Body of pancreas (tissue), 4 donors: Measurements from ENCODE around the gene ADAMTS6. TPM values are rescaled to one million over a fixed set of nuclear protein-coding genes. Genes with fewer than 3 reads are reported as not detected.

ENCODE experiments used
- ATAC-seq: fragments of 150-250 bp; one replicate; pipeline ENCODE4 v1.9.1; 2016
- DNase-seq, 4 donors: peaks; one replicate each; pipeline ENCODE4 v3.0.0-alpha.2; 2019
- H3K27ac ChIP-seq, 4 donors: fragments of 200-600 bp; sonication (generic); 1 replicate in 3 of 4; 2 replicates in 1 of 4; pipeline versions ENCODE4 v1.5.1 to v1.6.1; 2016 to 2019; ENCODE audit warnings: mild to moderate bottlenecking in 1 of 4, mixed read lengths in 1 of 4, moderate library complexity in 1 of 4
- H3K27me3 ChIP-seq, 2 donors: fragments of 200-600 bp; sonication (generic); one replicate each; pipeline ENCODE4 v1.6.0; 2016; ENCODE audit warnings: mild to moderate bottlenecking in 1 of 2
- H3K36me3 ChIP-seq, 2 donors: fragments of 200-600 bp; sonication (generic); replicated peaks in 1 of 2; 2 replicates each; pipeline ENCODE4 v1.5.1; 2016; ENCODE audit warnings: low read depth in 2 of 2; ENCODE audit not compliant: insufficient read depth in 1 of 2
- H3K4me1 ChIP-seq: fragments of 200-600 bp; sonication (generic); one replicate; pipeline ENCODE4 v1.6.0; 2016
- H3K4me3 ChIP-seq, 2 donors: fragments of 200-600 bp; sonication (generic); 1 replicate in 1 of 2; 2 replicates in 1 of 2; pipeline ENCODE4 v1.5.1; 2016 to 2019
- H3K9me3 ChIP-seq, 3 donors: fragments of 200-600 bp; sonication (generic); 1 replicate in 2 of 3; 2 replicates in 1 of 3; pipeline ENCODE4 v1.5.1; 2016
- POLR2A ChIP-seq, 3 donors: fragments of 450-650 bp; IDR thresholded peaks; one replicate each; pipeline ENCODE4 v1.6.1; 2016; ENCODE audit warnings: antibody characterized with exemption in 3 of 3, mild to moderate bottlenecking in 2 of 3
- WGBS, 2 donors: methylation state at CpG; one replicate each; pipeline ENCODE4 v1.1.5; 2017; 5-methylcytosine and 5-hydroxymethylcytosine counted together
- intact Hi-C: fragments of 100-400 bp; cut with DNase I; formaldehyde crosslinking; loops from one replicate; pipeline ENCODE4 v1.15.1; 2023
- total RNA-seq, 2 donors: library from RNA; depleted of rRNA; stranded (reverse); fragments of >200 nt; gene quantifications; one replicate each; pipeline ENCODE4 v1.1.0, GENCODE V29; 2016
- TF ChIP-seq, protein P1 (sequence below), 7 experiments: fragments of 450-650 bp in 4 of 7; fragments of 200-600 bp in 3 of 7; sonication (generic) in 3 of 7; IDR thresholded peaks; one replicate each; pipeline ENCODE4 v1.5.1; 2016 to 2019; ENCODE audit warnings: antibody characterized with exemption in 7 of 7

Gene ADAMTS6
- total RNA-seq, 2 donors from 2014 or later, result 0.78 TPM; not detected in 1

DNA sequence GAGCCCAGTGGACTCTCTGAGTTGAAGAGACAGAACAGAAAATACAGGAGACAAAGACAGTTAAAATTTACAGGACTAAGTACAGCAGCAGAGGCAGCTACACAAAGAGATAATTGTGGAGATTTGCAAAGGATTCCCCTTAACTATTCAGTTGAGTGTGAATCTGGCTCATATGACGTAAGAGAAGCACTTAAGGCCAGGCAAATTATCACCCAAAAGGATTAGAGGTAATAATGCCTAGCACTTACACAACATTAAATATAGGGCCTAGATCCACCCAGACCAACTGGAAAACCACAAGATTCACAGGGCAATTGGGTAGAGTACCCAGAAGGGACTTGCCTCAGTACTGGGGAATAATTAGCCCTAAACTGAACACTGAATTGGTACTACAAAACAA is 41.3 kb downstream of the ADAMTS6 start:
- TF ChIP-seq POLR2A (IDR thresholded peaks at IDR 0.05), result no peak
- TF ChIP-seq, protein P1, sequence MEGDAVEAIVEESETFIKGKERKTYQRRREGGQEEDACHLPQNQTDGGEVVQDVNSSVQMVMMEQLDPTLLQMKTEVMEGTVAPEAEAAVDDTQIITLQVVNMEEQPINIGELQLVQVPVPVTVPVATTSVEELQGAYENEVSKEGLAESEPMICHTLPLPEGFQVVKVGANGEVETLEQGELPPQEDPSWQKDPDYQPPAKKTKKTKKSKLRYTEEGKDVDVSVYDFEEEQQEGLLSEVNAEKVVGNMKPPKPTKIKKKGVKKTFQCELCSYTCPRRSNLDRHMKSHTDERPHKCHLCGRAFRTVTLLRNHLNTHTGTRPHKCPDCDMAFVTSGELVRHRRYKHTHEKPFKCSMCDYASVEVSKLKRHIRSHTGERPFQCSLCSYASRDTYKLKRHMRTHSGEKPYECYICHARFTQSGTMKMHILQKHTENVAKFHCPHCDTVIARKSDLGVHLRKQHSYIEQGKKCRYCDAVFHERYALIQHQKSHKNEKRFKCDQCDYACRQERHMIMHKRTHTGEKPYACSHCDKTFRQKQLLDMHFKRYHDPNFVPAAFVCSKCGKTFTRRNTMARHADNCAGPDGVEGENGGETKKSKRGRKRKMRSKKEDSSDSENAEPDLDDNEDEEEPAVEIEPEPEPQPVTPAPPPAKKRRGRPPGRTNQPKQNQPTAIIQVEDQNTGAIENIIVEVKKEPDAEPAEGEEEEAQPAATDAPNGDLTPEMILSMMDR (IDR thresholded peaks at IDR 0.05), result no peak
- Histone ChIP-seq H3K9me3 (no peaks in the 10 kb centered on the region), H3K36me3 (no peaks in the 10 kb centered on the region), H3K27me3 (no peaks in the 10 kb centered on the region), H3K4me3 (no peak overlapping the region), H3K27ac (no peak overlapping the region), H3K4me1 (no peaks in the 10 kb centered on the region)
- intact Hi-C loops, result no loop called here
- no peak for DNase-seq
- 89% methylated on average over 1 of the region's 1 CpG for WGBS, 2 donors
- ATAC-seq, result no peak

DNA sequence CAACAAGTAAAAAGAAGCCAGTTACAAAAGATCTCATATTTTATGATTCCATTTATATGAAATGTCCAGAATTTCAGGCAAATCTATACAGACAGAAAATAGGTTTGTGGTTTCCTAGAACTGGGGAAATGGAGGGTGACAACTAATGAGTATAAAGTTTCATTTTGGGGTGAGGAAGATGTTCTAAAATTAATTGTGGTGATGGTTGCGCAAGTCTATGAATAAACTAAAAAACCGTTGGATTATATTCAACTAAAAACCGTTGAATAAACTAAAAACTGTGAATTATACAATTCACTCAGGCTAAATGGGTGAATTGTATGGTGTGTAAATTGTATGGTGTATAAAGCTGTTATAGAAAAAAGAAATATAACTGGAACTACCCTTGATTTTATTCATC is 47.6 kb downstream of the ADAMTS6 start:
- Histone ChIP-seq H3K4me1 (no peaks in the 10 kb centered on the region), H3K9me3 (no peaks in the 10 kb centered on the region), H3K27ac (no peak overlapping the region), H3K4me3 (no peak overlapping the region), H3K36me3 (no peaks in the 10 kb centered on the region), H3K27me3 (no peaks in the 10 kb centered on the region)
- DNase-seq (no peak), ATAC-seq (no peak)
- intact Hi-C loops, result no loop called here
- WGBS, 2 donors, result 75 to 83% methylated on average over 3 of the region's 3 CpGs
- TF ChIP-seq, protein P1 (IDR thresholded peaks at IDR 0.05), result no peak
- TF ChIP-seq POLR2A (IDR thresholded peaks at IDR 0.05), result no peak

DNA sequence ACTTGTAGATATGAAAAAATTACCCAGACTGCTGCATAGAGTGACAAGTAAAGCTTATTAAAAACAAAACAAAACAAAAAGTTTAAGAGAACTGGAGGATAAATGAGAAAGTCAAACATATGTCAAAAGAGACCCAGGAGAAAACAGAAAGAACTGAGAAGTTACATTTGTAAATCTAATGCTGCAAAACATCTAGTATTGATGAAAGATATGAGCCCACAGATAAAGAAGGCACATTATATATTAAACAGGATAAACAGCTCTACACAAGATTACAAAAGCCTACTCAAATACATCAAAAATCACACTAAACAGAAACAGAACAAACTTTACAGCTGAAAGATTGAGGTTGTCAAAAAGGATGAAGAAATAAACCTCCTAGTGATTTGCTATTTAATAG is 55.1 kb downstream of the ADAMTS6 start:
- H3K27ac ChIP-seq, result no peak overlapping the region
- intact Hi-C loops, result no loop called here
- no peak overlapping the region for H3K4me3 ChIP-seq
- H3K9me3 ChIP-seq, result no peaks in the 10 kb centered on the region
- H3K4me1 ChIP-seq, result no peaks in the 10 kb centered on the region
- no peaks in the 10 kb centered on the region for H3K36me3 ChIP-seq
- DNase-seq (no peak), ATAC-seq (no peak)
- H3K27me3 ChIP-seq, result no peaks in the 10 kb centered on the region
- TF ChIP-seq, protein P1 (IDR thresholded peaks at IDR 0.05), result no peak
- TF ChIP-seq POLR2A (IDR thresholded peaks at IDR 0.05), result no peak

DNA sequence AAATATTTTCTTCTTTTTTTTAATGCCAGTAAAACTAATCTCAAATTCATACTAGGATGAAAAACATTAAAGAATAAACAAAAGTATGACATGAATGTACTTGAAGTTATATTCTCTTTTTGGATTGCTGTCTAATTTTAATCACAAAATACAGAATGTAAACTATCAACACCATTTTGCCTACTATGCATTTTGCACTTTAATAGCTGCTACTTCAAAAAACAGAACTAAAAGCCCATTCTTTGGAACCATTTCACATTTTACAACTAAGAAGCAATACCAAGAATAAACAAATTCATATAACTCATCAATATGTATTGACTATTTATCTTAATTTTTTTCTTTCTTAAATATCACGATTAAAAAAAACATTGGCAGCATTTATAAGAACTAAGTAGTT is 58.1 kb downstream of the ADAMTS6 start:
- no peaks in the 10 kb centered on the region for H3K4me1 ChIP-seq
- H3K9me3 ChIP-seq, result peaks cover 0 to 6% (median 0%) of the 10 kb centered on the region in 3 donors
- intact Hi-C loops, result no loop called here
- DNase-seq, result no peak
- no peaks in the 10 kb centered on the region for H3K27me3 ChIP-seq
- no peak for TF ChIP-seq POLR2A (IDR thresholded peaks at IDR 0.05)
- TF ChIP-seq, protein P1 (IDR thresholded peaks at IDR 0.05), result no peak
- 53% methylated on average over 1 of the region's 1 CpG for WGBS, 2 donors
- ATAC-seq, result no peak
- H3K27ac ChIP-seq, result no peak overlapping the region
- H3K4me3 ChIP-seq, result no peak overlapping the region
- no peaks in the 10 kb centered on the region for H3K36me3 ChIP-seq

DNA sequence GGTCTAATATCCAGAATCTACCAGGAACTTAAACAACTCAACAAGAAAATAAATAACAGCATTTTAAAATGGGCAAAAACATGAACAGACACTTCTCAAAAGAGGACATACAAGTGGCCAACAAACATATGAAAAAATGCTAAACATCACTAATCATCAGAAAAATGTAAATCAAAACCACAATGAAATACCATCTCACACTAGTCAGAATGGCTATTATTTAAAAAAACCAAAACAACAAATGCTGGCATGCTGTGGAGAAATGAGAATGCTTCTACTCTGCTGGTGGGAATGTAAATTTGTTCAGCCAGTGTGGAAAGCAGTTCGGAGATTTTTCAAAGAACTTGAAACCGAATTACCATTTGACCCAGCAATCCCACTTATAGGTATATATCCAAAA is 63.1 kb downstream of the ADAMTS6 start:
- Histone ChIP-seq H3K4me1 (no peaks in the 10 kb centered on the region), H3K9me3 (peaks cover 0 to 6% (median 0%) of the 10 kb centered on the region in 3 donors), H3K4me3 (no peak overlapping the region), H3K36me3 (no peaks in the 10 kb centered on the region), H3K27me3 (no peaks in the 10 kb centered on the region), H3K27ac (no peak overlapping the region)
- DNase-seq (no peak), ATAC-seq (no peak)
- TF ChIP-seq, protein P1 (IDR thresholded peaks at IDR 0.05), result no peak
- TF ChIP-seq POLR2A (IDR thresholded peaks at IDR 0.05), result no peak
- intact Hi-C loops, result no loop called here
- WGBS, 2 donors, result 80 to 83% methylated on average over 2 of the region's 2 CpGs
